ENCODE data around the gene KRTAP12-4.
"Not testable (repeated sequence)": the region's sequence is repeated elsewhere in the genome, so short reads cannot be mapped to it uniquely, and the experiment has no call there.

KRTAP12-4 gene

GRCh38 chr21:44653656-44654575 is 543 bp downstream of the KRTAP12-4 start:
- no peak for DNase-seq

DNA sequence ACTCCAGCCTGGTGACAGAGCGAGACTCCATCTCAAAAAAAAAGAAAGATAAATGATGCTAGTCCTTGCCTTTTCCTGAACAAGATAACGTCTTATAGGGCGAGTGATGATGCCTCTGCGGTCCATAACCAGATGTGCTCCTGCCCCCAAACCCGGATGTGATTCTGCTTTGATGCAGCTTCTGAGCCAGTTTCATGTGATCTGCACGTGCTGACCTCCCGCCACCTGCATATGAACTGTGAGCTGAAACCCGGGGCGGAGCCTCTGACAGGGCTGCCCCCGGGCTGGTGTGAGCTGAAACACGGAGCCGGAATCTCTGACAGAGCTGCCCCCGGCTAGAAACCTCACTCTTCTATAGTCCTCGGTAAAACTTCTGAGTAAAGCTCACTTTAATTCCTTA is 1.3 kb downstream of the KRTAP12-4 start:
- DNase-seq: no peak

- DNase-seq: no peak
Measured at GRCh38 chr21:44650973-44651675, 3.3 kb downstream of the KRTAP12-4 start.

- no peak for DNase-seq
Measured at GRCh38 chr21:44650265-44650972, 4.0 kb downstream of the KRTAP12-4 start.

DNA sequence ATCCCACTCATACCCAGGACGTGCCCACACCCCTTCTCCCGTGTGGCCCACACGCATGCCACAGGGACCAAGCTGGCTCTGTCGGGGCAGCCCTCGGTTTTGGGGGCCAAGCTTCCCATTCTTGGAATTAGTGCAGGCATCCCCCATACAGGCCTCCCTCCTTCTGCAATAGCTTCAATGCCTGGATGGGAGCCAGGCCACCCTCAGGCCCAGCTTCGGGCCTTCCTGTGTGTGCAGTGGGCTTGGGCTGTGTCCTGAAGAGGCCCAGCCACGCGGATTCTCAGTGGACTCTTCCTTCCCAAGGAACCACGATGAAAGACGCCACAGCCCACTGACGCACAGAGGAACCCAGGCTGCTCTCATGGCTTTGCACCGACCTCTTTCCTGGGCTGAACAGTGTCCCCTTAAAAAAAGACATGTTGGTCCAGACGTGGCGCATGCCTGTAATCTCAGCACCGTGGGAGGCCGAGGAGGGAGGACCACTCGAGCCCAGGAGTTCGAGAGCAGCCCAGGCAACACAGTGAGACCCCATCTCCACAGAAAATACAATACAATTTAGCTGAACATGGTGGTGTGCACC is 4.8 kb downstream of the KRTAP12-4 start:
- no peak for DNase-seq

DNA sequence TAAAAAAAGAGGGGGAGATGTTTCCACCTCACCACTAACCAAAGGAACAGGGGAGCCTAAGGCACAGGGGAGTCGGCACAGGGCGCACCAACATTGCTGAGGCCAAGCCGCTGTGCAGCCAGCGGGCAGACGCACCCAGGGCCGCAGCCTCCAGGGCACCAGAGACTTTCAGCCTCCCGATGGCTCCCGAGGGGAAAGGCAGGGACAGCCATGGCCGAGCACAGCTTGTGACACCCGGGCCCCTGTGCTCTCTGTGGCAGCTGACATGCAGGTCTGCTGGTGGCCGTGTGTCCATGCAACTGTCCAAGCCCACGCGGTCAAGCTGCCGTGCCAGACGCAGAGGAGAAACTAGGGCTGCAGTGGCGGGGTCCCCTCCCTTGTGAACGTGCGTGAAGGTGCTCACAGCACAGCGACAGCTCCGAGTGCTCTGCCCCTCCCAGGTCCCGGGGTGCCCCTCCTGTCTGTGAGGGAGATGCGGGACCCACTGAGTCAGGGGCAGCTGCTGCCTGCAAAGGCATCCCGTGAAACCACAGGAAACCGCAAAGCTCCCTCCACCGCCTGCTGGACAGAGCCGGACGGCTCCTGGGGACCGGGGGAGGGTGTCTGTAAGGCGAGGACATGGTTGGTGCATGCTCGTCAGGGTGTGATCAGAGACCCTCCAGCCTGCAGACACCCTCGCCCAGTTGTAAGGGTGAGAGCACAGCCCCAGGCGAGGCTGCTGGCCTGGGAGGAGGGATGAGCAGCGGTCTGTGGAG is 5.7 kb downstream of the KRTAP12-4 start:
- no peak for DNase-seq

- no peak for DNase-seq
Measured at GRCh38 chr21:44647222-44647552, 7.3 kb downstream of the KRTAP12-4 start.

GRCh38 chr21:44646366-44647221 is 7.9 kb downstream of the KRTAP12-4 start, which contains the start of gene KRTAP10-11:
TSS of gene KRTAP10-11 (plus strand) at chr21:44646414. CDS start at chr21:44646459, 45 bp downstream.
- not testable (repeated sequence) for DNase-seq

DNA sequence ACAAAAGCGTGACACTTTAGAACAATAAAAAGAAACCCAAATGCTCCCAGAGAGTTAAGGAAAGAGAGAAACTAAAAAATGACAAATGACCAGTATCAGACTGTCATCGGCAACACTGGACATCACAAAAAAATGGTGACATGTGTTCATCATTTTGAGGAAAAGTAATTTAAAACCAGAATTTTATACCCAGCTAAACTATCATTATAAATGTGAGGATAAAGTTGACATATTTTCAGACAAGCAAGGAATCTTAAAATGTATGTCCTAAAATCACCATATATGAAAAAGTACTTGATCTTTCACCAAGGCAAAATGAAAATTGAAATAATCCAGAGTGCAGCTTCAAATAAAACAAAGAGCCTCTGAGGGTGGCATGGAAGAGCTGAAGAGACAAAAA is 9.6 kb downstream of the KRTAP12-4 start:
- no peak for DNase-seq

DNA sequence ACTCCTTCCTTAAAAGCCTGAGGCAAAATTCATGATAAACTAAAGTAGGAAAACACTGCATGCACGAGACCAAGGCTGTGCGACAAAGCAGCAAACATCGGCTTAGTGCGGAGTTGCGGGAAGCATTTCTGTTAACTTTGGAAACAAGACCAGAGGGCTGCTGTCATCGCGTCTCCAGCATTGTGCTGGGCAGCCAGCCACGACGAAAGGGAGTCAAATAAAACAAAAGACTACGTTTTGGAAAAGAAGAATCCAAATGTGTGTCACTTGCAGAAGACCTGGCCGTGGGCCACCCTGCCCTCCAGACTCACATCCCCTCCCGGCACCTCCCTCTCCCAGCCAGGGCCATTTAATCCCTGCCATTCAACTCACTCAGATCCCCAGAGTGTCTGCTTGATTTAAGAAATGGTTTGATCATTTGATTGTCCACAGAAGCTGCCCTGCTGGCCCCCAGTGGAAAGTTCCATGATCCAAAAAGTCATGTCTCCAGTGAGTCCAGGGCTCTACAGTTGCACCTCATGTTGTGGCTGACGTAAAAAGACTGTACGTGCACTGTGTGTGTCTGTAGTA is 10.6 kb downstream of the KRTAP12-4 start:
- DNase-seq: no peak

DNA sequence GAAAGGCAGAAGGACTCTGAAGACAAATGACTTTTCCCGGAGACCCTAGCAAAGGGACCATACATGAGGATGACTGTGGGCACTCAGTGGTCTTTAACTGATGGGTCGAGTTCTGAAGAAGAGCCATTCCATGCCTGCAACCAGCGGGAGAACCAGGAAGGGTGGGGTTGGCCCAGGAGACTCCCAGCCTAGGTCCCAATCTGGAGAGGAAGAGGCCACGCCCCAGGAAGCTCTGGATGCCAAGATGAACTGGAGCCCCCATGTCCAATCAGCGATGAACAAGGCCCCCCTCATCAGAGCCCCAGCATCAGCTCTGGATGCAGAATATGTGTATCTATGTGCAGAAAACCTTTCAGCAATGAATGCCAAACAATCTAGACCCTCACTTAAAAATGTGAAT is 13.7 kb downstream of the KRTAP12-4 start:
- DNase-seq: no peak

- DNase-seq: no peak
Measured at GRCh38 chr21:44639331-44639655, 15.2 kb downstream of the KRTAP12-4 start.

- not testable (repeated sequence) for DNase-seq
Measured at GRCh38 chr21:44638506-44639330, 15.7 kb downstream of the KRTAP12-4 start.

GRCh38 chr21:44637851-44638348 is 16.6 kb downstream of the KRTAP12-4 start:
- not testable (repeated sequence) for DNase-seq

- DNase-seq: no peak
Measured at GRCh38 chr21:44637018-44637850, 17.2 kb downstream of the KRTAP12-4 start, which contains the start of gene KRTAP10-10. TSS of gene KRTAP10-10 (plus strand) at chr21:44637356. CDS start at chr21:44637418, 62 bp downstream.

DNA sequence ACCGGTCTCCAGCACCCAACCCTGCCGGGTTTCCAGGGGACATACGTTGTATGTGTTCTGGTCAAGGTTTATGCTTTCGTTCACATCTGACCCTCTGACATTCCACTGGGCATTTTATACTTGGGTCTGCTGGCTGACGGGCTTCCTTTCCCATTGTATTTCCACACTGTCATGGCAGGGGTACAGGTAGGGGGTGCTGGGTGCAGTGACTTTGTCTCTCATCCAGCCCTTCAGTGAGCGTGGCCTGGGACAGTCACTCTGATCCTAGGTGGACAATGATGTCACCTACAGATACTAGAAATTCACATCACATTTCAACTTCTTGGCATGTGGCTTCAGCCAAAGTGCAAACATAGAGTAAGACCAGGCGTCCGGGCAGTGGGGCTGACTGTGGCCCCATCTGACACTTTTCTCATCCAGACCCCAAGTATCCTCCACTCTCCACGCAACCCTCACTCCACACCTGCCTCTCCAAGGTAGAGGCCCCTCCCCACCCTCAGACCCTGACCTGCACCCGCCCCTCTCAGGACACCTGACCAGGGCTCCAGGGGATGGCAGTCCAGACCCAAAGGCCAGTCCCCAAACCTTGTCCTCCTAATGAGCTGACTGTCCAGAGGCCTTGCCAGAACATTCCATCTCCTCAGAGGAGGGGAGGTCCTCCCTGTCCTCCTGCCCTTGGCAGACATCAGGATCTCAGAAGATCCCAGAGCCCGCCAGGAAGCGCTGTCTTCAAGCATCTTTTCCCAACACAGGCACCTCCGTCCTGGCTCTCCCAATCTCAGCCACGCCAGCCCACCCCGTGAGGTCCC is 18.0 kb downstream of the KRTAP12-4 start:
- DNase-seq: no peak

DNA sequence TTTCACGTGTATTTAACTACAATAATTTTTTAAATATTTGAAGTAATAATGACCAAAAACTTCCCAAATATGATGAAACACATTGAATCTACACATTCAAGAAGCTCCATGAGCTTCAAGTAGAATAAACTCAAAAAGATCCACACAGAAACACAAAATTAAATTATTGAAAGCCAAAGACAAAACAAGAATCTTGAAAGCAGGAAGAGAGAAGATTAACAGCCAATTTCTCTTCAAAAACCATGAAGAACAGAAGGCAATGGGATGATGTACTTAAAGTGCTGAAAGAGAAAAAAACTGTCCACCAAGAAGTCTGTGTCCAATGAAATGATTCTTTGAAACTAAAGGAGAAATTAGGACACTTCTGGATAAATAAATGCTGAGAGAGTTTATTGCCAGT is 22.4 kb downstream of the KRTAP12-4 start:
- no peak for DNase-seq

DNA sequence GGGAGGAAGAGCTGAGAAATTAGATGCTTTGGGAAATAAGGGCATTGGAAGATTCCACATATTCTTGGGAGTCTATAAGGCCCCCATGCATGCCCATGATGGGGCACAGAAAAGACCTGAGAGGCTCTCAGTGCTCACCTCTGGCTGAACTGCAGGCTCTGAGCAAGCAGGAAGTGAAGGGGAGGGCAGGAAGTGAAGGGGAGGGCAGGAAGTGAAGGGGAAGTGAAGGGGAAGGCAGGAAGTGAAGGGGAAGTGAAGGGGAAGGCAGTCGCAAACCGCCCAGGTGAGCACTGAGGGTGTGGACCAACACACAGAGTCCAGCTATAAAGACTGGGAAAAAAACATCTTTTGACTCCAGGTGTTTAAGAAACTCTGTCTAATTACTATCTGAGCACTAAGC is 24.0 kb downstream of the KRTAP12-4 start:
- no peak for DNase-seq

Measured in DMS153 (cell line).